Measurements from ENCODE around the gene P2RY14.

GRCh38 chr3:151300539-151300938 lies 22.2 kb upstream of the P2RY14 start:
- TF ChIP-seq TAF1 (IDR thresholded peaks at IDR 0.05; ENCODE audit: borderline replicate concordance, insufficient read depth, low read length) (no peak), POLR2AphosphoS5 (IDR thresholded peaks at IDR 0.05; ENCODE audit: low read depth, low read length) (no peak), REST (IDR thresholded peaks at IDR 0.05; ENCODE audit: insufficient read depth in 1 of 2, low read depth in 2 of 2, low read length in 2 of 2) (no peak)
